GM19324 (cell line): ENCODE data around the gene CBFA2T2.
"Not testable (repeated sequence)": the region's sequence is repeated elsewhere in the genome, so short reads cannot be mapped to it uniquely, and the experiment has no call there.

Experiments used
- ATAC-seq: cut with Tn5 transposase; IDR thresholded peaks from one replicate; pipeline ENCODE4 v1.9.1; 2021; ENCODE audit warnings: mild to moderate bottlenecking, moderate library complexity; ENCODE audit not compliant: unreplicated experiment, low FRiP score

Gene CBFA2T2

DNA sequence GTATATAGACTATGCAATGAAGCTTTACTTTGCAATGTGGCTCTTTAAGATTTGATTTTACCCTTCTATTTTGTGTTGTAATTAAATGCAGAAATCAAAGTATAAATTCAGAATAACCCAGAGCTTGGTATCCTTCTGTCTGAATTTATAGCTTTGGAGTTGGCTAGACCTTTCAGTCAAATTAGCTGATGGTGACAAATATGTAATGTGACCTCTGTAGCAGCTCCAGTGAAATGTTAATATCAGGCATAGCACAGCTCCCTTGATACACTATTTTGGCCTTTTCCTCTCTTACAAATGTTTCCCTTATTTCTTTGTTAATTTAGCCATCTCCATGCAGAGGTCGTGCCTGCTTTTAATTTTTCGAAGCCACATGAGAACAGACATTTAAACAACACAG lies 11.1 kb downstream of the CBFA2T2 start:
- no peak for ATAC-seq

- no peak for ATAC-seq
Observed at GRCh38 chr20:33503564-33503963, 13.7 kb downstream of the CBFA2T2 start.

DNA sequence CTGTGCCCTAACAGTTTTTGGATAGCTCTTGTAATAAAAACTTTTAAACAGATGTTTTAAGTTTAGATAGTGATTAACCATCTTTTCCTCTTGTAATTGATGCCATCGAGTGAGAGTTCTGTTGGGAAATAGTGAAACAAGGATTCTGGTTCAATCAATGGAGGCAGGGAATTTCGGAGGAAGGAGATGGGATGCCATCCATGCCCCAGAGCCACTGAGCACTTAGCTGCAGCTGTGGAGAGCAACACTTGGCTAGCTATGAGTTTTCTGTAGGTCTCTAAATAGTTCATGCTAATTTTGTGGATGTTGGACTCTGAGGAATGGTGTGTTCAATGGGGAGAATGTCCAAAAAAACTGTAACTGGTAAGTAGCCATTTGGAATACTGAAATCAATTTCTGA lies 16.7 kb downstream of the CBFA2T2 start:
- ATAC-seq: no peak

- no peak for ATAC-seq
Observed at GRCh38 chr20:33507461-33507860, 17.6 kb downstream of the CBFA2T2 start.

DNA sequence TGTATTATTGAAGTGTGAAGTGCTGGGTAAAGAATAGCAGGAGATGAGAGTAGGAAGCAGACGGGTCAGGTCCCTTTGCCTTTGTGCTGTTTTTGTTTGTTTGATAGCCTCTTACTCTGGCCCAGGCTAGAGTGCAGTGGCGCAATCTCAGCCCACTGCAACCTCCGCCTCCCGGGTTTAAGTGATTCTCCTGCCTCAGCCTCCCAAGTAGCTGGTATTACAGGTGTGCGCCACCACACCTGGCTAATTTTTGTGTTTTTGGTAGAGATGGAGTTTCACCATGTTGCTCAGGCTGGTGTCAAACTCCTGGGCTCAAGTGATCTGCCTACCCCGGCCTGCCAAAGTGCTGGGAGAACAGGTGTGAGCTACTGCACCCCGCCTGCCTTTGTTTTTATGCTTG lies 18.1 kb downstream of the CBFA2T2 start:
- not testable (repeated sequence) for ATAC-seq

DNA sequence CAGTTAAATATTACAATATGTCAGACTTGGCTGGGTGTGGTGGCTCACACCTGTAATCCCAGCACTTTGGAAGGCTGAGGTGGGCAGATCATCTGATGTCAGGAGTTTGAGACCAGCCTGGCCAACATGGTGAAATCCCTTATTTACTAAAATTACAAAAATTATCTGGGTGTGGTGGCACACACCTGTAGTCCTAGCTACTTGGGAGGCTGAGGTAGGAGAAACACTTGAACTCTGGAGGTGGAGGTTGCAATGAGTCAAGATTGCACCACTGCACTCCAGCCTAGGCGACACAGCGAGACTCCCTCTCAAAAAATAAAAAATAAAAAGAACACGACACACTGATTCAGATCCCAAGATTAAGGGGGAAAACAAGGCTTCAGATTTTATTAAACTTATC lies 19.2 kb downstream of the CBFA2T2 start:
- ATAC-seq: not testable (repeated sequence)

DNA sequence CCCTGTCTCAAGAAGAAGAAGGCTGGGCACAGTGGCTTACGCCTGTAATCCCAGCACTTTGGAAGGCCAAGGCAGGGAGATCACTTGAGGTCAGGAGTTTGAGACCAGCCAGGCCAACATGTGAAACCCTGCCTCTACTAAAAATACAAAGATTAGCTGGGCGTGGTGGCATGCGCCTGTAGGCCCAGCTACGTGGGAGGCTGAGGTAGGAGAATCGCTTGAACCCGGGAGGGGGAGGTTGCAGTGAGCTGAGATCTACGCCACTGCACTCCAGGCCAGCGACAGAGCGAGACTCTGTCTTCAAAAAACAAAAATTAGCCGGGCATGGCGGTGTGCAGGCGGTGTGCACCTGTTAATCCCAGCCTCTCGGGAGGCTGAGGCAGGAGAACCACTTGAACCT lies 22.0 kb downstream of the CBFA2T2 start:
- not testable (repeated sequence) for ATAC-seq

DNA sequence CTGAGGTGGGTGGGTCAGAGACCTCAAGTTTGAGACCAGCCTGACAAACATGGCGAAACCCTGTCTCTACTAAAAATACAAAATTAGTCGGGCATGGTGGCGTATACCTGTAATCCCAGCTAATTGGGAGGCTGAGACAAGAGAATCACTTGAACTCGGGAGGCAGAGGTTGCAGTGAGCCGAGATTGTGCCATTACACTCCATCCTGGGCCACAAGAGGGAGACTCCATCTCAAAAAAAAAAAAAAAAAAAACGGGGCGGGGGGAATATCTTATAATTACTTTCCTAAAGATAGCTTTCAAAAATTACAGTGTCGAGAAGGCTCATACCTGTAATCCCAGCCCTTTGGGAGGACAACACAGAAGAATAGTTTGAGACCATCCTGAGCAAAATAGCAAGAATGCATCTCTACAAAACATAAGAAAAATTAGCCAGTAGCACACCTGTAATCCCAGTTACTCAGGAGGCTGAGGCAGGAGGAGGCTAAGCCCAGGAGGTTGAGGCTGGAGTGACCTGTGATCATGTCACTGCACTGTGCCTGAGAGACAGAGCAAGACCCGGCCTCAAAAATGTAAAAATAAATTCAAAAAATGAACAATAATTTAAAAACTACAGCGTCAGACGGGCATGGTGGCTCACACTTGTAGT lies 25.8 kb downstream of the CBFA2T2 start:
- no peak for ATAC-seq

DNA sequence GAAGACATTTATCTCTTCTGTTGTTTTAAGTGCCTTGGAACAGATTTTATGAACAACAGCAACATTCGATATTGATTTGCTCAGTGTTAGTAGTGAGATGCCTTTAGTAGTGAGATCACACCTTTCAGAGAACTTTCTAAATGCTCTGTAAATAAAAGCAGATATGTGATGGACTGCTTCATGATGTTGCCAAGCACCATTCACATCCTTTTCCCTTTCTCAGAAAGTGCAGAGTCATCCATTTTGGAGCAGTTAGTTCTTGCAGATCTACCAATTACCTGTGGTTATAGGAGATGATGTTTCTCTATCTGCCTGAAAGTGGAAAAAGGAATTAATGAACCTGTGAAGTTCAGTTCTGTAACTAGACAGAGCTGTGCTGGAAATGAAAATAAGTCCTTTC lies 27.0 kb downstream of the CBFA2T2 start:
- ATAC-seq: no peak

DNA sequence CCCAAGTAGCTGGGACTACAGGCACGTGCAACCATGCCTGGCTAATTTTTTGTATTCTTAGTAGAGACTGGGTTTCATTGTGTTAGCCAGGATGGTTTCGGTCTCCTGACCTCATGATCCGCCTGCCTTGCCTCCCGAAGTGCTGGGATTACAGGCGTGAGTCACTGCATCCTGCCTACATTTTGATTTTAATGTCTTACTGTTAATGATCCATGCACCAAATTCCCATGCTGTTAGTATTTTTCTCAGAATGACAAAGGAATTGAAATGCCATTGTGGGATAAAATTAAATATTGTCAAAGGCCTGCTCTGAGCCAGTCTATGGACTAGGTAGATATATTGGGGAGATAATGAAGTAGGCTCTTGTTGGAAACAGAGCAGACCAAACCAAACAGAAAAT lies 28.2 kb downstream of the CBFA2T2 start:
- ATAC-seq: no peak

DNA sequence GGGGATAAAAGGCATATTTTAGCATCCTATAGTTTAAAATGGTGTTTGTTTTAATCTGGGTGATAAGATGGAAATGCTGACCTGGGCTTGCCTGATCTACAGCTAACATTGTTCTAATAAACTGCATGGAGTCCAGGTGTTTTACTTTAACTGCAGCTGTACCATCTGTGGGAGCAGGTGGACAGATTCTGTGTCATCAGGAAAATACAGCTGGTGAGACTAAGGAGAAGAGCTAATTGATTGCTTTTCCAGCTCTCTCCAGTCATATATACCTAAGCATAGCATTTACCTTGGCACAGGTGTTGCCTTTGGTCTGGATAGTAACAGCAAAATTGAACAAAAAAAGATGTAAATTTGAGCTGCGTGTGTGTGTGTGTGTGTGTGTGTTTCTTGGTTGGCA lies 31.6 kb downstream of the CBFA2T2 start:
- ATAC-seq: no peak

GRCh38 chr20:33522256-33522820 lies 32.4 kb downstream of the CBFA2T2 start:
- no peak for ATAC-seq

GRCh38 chr20:33524261-33524660 lies 34.4 kb downstream of the CBFA2T2 start:
- ATAC-seq: no peak

DNA sequence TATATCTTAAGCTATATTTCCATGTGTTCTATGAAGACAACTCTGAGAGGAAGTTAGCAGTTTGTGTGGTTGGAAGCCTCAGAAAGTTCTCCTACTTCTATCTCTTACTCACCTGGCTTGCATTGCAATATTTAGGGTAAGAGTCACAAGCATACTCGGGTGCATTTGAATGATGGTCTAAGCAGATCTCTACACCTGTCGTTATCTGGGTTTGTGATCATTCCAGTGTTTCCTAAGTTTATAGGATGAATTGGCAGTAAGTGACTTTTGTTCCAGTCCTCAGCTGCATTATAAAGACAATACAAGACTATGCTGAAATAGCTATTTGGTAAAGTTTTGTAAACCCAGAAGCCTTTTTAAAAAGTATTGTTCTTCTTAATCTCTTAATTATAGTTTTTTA lies 36.9 kb downstream of the CBFA2T2 start:
- no peak for ATAC-seq

GRCh38 chr20:33531047-33531877 lies 41.4 kb downstream of the CBFA2T2 start:
- ATAC-seq: no peak

- no peak for ATAC-seq
Observed at GRCh38 chr20:33531885-33532284, 42.0 kb downstream of the CBFA2T2 start.

DNA sequence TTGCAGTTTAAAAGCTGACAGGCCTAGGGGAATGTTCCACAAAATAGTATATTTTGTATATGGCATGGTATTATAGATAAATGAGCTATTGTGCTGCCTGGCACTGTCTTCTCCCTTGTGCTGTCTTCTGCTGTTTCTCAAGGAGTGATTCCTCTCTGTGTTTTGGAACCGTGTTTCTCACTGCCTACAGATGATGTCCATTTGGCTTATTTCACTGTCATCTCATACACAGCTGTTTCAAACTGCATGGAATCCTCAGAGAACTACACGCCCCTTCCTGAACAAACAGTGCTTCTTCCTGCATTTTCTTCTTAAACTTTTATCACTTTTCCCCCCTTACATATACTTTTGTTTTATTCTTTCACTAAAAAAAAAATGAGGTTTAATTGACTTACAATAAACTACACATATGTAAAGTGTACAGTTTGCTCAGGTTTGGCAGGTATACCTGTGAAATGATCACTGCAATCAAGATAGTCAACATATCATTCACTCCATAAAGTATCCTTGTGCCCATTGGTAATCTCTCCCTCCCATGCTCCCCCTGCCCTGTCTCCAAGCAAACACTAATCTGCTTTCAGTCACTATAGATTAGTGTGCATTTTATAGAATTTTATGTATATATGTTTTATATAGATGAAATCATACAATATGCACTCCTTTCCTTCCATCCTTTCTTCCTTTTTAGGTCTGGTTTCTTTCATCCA lies 43.0 kb downstream of the CBFA2T2 start:
- no peak for ATAC-seq

GRCh38 chr20:33535717-33536116 lies 45.8 kb downstream of the CBFA2T2 start:
- not testable (repeated sequence) for ATAC-seq

DNA sequence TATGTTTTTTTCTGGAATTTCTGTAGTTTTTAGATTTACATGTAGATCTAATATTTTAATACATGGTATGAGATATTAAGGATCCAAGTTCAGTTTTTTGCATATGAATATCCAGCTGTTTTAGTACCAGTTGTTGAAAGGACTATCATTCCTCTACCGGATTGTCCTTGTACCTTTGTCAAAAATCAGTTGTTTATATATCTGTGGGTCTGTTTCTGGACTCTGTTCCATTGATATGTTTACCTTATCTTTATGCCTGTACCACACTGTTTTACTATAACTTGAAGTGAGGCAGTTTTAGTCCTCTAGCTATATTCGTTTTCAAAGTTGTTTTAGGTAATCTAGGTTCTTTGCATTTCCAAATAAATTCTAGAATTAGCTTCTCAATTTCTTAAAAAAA lies 47.7 kb downstream of the CBFA2T2 start:
- ATAC-seq: no peak

GRCh38 chr20:33539129-33539528 lies 49.2 kb downstream of the CBFA2T2 start:
- no peak for ATAC-seq

- no peak for ATAC-seq
Observed at GRCh38 chr20:33540427-33540826, 50.5 kb downstream of the CBFA2T2 start.
